ENCODE data around the gene RIC8B.

GRCh38 chr12:106767206-106767605, 7.3 kb upstream of the RIC8B start:
- TF ChIP-seq CTCF (optimal IDR thresholded peaks at IDR 0.05 in 1 of 3, IDR thresholded peaks at IDR 0.05 in 1 of 3, conservative IDR thresholded peaks at IDR 0.05 in 1 of 3; ENCODE audit: extremely low read depth in 1 of 3, insufficient read depth in 2 of 3, low read length in 3 of 3) (no peak), EZH2 (IDR thresholded peaks at IDR 0.05; ENCODE audit: low read length) (no peak)

Measured in keratinocyte (primary cell).